Measurements from ENCODE around the gene FMN2. TPM values are rescaled to one million over a fixed set of nuclear protein-coding genes. Genes with fewer than 3 reads are reported as not detected.
A peak's percentile ranks its signal among the peaks of the same experiment; 100 is the strongest.

Gene FMN2
- total RNA-seq, 1 donor, result 34.5 TPM

DNA sequence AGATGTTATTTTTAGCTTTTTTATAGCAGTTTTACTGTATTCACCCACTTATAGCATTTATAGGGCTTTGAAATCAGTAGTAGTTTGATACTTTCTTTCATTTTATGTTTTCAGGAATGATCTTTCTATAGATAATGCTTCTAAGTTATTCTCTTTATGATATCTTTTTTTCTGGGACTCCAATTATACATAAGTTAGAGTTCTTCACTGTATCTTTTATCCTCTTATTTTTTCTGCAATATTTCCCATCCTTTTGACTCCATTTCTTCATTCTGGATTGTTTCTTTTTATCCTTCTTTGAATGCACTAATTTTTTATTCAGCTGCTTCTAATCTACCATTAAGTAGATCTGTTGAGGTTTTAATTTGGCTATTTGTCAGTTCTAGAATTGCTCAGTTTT lies 73.1 kb downstream of the FMN2 start:
- TF ChIP-seq, protein P1, sequence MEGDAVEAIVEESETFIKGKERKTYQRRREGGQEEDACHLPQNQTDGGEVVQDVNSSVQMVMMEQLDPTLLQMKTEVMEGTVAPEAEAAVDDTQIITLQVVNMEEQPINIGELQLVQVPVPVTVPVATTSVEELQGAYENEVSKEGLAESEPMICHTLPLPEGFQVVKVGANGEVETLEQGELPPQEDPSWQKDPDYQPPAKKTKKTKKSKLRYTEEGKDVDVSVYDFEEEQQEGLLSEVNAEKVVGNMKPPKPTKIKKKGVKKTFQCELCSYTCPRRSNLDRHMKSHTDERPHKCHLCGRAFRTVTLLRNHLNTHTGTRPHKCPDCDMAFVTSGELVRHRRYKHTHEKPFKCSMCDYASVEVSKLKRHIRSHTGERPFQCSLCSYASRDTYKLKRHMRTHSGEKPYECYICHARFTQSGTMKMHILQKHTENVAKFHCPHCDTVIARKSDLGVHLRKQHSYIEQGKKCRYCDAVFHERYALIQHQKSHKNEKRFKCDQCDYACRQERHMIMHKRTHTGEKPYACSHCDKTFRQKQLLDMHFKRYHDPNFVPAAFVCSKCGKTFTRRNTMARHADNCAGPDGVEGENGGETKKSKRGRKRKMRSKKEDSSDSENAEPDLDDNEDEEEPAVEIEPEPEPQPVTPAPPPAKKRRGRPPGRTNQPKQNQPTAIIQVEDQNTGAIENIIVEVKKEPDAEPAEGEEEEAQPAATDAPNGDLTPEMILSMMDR (IDR thresholded peaks at IDR 0.05; ENCODE audit: insufficient read depth, low read length), result no peak
- DNase-seq (ENCODE audit: low read depth), result no peak
- no peak overlapping the region for H3K4me3 ChIP-seq (ENCODE audit: low read depth, low read length)

DNA sequence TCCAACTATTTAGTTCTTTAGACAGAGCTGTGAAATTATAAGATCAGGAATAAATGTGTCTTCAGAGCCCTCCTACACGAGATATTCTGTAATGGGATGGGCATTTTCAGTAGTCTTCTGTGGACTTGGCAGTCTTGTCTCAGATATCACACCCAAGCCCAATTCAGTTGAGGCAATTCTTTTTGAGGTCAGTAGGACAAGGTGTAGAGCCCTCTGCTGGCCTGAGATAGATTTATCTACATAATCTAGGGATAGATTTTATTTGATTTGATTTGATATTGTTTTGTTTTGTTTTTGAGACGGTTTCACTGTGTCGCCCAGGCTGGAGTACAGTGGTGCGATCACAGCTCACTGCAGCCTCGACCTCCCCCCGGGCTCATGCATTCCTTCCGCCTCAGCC lies 77.5 kb downstream of the FMN2 start:
- TF ChIP-seq, protein P1 (IDR thresholded peaks at IDR 0.05; ENCODE audit: insufficient read depth, low read length), result peak; percentile 41
- H3K4me3 ChIP-seq (ENCODE audit: low read depth, low read length), result no peak overlapping the region
- peak; percentile 49 for DNase-seq (ENCODE audit: low read depth)

DNA sequence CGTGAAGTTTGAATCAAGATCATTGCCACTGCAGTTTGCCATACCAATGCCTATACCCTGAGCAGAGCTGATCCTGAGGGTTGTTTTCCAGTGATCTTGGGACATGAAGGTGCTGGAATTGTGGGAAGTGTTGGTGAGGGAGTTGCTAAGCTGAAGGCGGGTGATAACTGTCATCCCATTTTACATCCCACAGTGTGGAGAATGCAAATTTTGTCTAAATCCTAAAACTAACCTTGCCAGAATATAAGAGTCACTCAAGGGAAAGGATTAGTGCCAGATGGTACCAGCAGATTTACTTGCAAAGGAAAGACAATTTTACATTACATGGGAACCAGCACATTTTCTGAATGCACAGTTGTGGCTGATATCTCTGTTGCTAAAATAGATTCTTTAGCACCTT lies 78.6 kb downstream of the FMN2 start:
- TF ChIP-seq, protein P1 (IDR thresholded peaks at IDR 0.05; ENCODE audit: insufficient read depth, low read length), result no peak
- DNase-seq (ENCODE audit: low read depth), result no peak
- H3K4me3 ChIP-seq (ENCODE audit: low read depth, low read length), result no peak overlapping the region

DNA sequence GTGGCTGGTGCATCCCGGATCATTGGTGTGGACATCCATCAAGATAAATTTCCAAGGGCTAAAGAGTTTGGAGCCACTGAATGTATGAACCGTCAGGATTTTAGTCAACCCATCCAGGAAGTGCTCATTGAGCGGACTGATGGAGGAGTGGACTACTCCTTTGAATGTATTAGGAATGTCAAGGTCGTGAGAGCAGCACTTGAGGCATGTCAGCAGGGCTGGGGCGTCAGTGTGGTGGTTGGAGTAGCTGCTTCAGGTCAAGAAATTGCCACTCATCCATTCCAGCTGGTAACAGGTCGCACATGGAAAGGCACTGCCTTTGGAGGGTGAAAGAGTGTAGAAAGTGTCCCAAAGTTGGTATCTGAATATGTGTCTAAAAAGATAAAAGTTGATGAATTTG lies 79.1 kb downstream of the FMN2 start:
- H3K4me3 ChIP-seq (ENCODE audit: low read depth, low read length), result no peak overlapping the region
- TF ChIP-seq, protein P1 (IDR thresholded peaks at IDR 0.05; ENCODE audit: insufficient read depth, low read length), result no peak
- DNase-seq (ENCODE audit: low read depth), result no peak

DNA sequence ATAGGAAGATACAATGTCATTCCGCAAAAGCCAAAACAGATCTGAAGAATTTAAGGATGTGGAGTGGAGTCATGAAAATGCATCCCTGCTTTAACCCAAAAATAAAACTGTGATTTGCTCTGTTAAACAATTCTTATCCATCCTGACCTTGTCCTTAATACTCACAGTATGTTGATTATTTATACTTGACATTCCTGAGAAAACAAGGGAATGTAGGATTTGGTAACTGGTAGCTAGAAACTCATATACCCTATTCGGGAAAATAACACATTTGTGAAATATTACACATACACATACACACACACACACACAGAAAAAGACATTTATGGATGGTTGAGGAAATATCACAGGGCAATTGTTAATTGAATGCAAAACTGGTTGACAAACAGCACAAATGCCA lies 80.2 kb downstream of the FMN2 start:
- H3K4me3 ChIP-seq (ENCODE audit: low read depth, low read length), result no peak overlapping the region
- TF ChIP-seq, protein P1 (IDR thresholded peaks at IDR 0.05; ENCODE audit: insufficient read depth, low read length), result no peak
- no peak for DNase-seq (ENCODE audit: low read depth)

DNA sequence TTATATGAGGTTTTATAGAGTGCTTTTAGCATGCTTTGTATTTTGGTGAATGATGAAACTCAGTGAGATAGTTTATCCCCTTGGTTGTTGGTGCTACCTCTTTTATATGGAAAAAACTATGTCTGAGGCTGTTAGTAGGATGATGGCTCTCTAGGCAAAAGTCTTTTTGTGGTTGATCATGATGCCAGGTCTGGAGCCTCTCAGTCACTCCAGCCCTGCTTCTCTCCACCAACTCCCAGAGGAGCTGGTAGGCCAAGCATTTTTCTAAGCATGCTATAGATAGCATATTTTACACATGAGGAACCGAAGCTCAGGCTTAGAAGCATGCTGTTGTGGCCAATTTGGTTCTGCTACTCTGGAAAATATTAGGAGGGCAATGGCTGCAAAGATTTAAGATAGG lies 82.2 kb downstream of the FMN2 start:
- TF ChIP-seq, protein P1 (IDR thresholded peaks at IDR 0.05; ENCODE audit: insufficient read depth, low read length), result no peak
- H3K4me3 ChIP-seq (ENCODE audit: low read depth, low read length), result no peak overlapping the region
- no peak for DNase-seq (ENCODE audit: low read depth)

DNA sequence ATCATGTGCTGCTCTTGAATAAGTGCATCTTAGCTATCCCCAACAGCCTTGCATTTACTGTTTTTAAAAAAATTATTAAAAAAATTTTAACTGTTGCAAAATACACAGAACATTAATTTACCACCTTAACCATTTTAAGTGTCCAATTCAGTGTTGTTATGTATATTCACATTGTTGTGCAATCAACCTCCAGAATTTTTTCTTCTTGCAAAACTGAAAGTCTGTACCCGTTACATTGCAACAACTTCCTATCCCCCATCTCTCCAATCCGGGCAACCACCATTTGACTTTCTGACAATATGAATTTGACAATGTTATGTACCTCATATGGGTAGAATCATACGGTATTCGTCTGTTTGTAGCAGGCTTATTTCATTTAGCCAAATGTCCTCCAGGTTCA lies 83.1 kb downstream of the FMN2 start:
- TF ChIP-seq, protein P1 (IDR thresholded peaks at IDR 0.05; ENCODE audit: insufficient read depth, low read length), result no peak
- DNase-seq (ENCODE audit: low read depth), result no peak

More for the DNA sequence above, 83.1 kb downstream of the FMN2 start:
- H3K4me3 ChIP-seq (ENCODE audit: low read depth, low read length), result no peak overlapping the region
